ENCODE results near the gene PTPN7. TPM values are rescaled to one million over a fixed set of nuclear protein-coding genes. Genes with fewer than 3 reads are reported as not detected.
A peak's percentile ranks its signal among the peaks of the same experiment; 100 is the strongest.

The PTPN7 gene
- total and polyA plus RNA-seq, 10 of the 15 experiments (the other 5 are each of a cell fraction or from before 2014, with no cell fraction given) = 7.9 to 117 (median 102) TPM

DNA sequence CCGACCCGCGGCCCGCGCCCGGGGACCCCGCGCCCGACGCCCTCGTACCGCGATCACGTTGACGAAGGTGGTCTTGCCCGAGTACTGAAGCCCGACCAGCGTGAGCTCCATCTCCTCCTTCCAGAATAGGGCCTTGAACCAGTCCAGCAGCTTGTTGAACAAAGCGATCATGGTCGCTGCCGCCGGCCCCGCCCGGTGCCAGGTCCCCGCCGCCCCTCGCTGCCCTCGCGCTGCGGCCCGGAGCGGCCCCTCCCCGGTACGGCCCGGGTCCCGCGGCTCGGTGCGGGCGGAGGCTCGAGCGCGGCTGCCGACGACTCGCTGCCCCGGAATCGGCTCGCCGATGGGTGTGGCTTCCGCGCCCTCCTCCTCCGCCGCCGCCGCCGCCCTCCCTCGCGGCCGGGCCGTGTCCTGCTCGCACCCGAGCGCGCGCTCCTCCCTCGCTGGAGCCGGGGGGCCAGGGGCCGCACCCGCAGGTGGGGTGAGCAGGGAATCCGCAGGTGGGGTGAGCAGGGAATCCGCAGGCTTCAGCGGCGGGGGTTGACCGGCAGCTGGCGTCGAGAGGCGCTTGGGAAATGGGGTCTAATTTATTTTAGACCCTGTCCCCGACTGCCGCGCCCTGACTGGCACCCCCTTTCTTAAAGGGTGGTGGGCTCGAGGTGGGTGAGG lies 15.9 kb downstream of the PTPN7 start, which contains the start of gene ARL8A (continued):
- TF ChIP-seq, protein P1, sequence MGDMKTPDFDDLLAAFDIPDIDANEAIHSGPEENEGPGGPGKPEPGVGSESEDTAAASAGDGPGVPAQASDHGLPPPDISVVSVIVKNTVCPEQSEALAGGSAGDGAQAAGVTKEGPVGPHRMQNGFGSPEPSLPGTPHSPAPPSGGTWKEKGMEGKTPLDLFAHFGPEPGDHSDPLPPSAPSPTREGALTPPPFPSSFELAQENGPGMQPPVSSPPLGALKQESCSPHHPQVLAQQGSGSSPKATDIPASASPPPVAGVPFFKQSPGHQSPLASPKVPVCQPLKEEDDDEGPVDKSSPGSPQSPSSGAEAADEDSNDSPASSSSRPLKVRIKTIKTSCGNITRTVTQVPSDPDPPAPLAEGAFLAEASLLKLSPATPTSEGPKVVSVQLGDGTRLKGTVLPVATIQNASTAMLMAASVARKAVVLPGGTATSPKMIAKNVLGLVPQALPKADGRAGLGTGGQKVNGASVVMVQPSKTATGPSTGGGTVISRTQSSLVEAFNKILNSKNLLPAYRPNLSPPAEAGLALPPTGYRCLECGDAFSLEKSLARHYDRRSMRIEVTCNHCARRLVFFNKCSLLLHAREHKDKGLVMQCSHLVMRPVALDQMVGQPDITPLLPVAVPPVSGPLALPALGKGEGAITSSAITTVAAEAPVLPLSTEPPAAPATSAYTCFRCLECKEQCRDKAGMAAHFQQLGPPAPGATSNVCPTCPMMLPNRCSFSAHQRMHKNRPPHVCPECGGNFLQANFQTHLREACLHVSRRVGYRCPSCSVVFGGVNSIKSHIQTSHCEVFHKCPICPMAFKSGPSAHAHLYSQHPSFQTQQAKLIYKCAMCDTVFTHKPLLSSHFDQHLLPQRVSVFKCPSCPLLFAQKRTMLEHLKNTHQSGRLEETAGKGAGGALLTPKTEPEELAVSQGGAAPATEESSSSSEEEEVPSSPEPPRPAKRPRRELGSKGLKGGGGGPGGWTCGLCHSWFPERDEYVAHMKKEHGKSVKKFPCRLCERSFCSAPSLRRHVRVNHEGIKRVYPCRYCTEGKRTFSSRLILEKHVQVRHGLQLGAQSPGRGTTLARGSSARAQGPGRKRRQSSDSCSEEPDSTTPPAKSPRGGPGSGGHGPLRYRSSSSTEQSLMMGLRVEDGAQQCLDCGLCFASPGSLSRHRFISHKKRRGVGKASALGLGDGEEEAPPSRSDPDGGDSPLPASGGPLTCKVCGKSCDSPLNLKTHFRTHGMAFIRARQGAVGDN (IDR thresholded peaks at IDR 0.05) = peak; percentile 50; the same call in 1 of the 2 replicates
- peak; percentile 33; the same call in 1 of the 2 replicates for TF ChIP-seq NR2C1 (IDR thresholded peaks at IDR 0.05)
- TF ChIP-seq CEBPB (IDR thresholded peaks at IDR 0.05; ENCODE audit: borderline replicate concordance in 1 of 2, low read depth in 2 of 2, low read length in 2 of 2) = no peak
- TF ChIP-seq RELA (IDR thresholded peaks at IDR 0.05; ENCODE audit: borderline replicate concordance, partially characterized antibody) = no peak
- TF ChIP-seq, protein P2, sequence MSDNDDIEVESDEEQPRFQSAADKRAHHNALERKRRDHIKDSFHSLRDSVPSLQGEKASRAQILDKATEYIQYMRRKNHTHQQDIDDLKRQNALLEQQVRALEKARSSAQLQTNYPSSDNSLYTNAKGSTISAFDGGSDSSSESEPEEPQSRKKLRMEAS (IDR thresholded peaks at IDR 0.05; ENCODE audit: low read depth, low read length) = no peak
- TF ChIP-seq NFYB (IDR thresholded peaks at IDR 0.05; ENCODE audit: insufficient read depth, low read depth, low read length) = no peak
- TF ChIP-seq, protein P3, sequence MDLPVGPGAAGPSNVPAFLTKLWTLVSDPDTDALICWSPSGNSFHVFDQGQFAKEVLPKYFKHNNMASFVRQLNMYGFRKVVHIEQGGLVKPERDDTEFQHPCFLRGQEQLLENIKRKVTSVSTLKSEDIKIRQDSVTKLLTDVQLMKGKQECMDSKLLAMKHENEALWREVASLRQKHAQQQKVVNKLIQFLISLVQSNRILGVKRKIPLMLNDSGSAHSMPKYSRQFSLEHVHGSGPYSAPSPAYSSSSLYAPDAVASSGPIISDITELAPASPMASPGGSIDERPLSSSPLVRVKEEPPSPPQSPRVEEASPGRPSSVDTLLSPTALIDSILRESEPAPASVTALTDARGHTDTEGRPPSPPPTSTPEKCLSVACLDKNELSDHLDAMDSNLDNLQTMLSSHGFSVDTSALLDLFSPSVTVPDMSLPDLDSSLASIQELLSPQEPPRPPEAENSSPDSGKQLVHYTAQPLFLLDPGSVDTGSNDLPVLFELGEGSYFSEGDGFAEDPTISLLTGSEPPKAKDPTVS (IDR thresholded peaks at IDR 0.05; ENCODE audit: low read depth, low read length) = no peak
- no peak for TF ChIP-seq HDGF (IDR thresholded peaks at IDR 0.05)
